Kidney glomerular epithelial cell (primary cell): Measurements from ENCODE around the gene ZNF101.

Experiments used
- DNase-seq: peaks from one replicate; lab custom pipeline; 2025; lab: John Stamatoyannopoulos, UW

ZNF101 gene

DNA sequence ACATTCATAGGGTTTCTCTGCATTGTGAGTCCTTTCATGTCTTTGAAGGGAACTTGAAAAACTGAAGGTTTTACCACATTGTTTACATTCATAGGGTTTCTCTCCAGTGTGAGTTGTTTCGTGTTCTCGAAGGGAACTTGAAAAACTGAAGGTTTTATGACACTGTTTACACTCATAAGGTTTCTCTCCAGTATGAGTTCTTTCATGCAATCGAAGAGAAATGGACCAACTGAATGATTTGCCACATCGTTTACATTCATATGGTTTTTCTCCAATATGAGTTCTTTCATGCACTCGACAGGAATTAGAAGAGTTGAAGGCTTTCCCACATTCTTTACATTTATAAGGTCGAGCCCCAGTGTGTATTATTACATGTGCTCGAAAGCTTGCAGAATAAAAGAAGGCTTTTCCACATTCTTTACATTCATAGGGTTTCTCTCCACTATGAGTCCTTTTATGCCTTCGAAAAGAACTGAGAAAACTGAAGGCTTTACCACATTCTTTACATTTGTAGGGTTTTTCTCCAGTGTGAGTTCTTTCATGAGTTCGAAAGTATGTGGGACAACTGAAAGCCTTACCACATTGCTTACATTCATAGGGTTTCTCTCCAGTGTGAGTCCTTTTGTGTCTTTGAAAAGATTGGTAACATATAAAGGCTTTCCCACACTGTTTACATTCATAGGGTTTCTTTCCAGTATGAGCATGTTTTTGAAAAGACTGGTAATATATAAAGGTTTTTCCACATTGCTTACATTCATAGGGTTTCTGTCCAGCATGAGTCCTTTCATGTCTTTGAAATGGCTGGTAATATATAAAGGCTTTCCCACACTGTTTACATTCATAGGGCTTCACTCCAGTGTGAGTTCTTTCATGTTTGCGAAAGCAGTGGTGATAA lies 43.5 kb downstream of the ZNF101 start:
- no peak for DNase-seq

DNA sequence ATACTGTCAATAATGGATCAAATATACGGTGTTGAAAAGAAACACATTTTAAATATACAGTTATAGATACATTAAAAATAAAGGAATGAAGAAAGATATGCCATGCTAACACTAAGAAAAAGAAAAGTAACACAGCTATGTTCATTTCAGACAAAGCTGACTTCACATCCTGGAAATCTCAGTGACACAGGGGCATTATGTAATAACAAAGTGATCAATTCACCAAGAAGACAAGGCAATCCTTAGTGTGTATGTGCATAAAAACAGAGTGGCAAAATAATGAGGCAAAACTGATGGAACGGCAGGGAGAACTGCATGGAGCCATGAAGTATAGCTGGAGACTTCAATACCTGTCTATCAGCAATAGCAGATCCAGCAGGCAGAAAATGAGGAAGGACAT lies 51.2 kb downstream of the ZNF101 start:
- no peak for DNase-seq

DNA sequence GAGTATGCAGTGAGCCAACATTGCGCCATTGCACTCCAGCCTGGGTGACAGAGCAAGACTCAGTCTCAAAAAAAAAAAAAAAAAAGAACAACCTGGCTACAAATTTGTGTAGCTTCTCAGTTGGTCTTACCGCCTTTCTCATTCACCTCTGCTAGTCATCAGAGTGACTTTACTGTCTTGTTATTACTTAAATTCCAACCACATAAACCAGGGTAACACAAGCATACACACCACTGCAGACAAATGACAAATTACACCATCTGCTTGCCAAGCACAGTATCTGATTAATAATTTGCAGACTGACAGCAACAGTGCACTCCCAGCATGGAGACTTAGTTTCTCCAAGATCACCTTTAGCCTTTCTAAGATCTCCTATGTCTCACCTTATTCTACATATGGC lies 53.3 kb downstream of the ZNF101 start:
- no peak for DNase-seq

DNA sequence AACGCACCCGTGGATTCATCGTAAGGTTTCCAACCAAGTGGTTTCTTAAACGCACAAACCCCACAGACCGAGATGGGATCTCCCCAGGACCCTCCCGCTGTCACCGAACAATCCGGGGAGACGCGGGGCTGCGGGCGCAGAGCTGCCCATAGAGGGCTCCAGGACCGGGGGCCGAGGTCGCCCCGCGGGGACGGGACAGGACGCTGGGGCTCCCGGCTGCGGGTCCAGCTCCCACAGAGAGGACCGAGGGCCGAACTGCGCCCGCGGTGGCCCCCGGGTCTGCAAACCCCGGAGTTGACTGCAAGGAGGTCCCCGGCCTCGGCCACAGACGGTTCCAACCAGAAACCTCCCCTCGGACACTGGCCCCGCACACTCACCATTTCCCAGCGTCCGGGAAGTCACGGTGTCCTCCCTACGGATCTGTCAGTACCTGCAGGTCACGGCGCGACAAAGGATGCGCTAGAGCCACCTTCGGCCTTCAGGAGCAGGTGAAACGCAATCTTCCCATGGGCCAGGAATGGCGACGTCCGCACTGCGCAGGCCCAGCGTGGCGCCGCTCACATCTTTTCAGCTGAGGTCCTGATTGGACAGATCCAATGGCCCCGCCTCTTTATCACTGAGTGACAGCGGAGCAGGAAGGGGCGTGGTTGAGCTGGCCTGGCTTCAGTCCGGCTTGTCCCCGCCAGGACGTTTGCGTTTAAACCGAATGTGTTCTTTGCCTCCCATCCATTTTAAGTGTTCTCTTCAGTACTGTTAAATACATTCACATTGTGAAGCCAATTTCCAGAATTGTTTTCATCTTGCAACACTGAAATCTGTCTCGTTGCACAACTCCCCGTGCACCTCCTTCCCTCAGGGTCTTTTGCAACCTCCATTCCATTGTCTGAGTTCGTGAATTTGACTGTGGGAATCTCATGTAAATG lies 64.2 kb downstream of the ZNF101 start, which contains the start of gene ZNF14:
ZNF14 (minus strand) TSS at position 534 of the 923 bp plus-strand sequence; CDS start at position 380, 154 bp downstream.
- peak; percentile 93 for DNase-seq
